Activated CD4-positive, alpha-beta T cell treated with anti-CD3 and anti-CD28 coated beads for 36 hours (primary cell): Measurements from ENCODE around the gene KRTAP3-2. TPM values are rescaled to one million over a fixed set of nuclear protein-coding genes. Genes with fewer than 3 reads are reported as not detected.
A peak's percentile ranks its signal among the peaks of the same experiment; 100 is the strongest.

Experiments used
- ATAC-seq: fragments of 200-7000 bp; cut with Tn5 transposase; one replicate; pipeline ENCODE4 v1.10.0; 2021; ENCODE audit warnings: mild to moderate bottlenecking, moderate library complexity
- CTCF ChIA-PET: fragments of 350-600 bp; sonication (Branson Sonifier 250); formaldehyde crosslinking; loops from one replicate; lab custom pipeline; 2021; ENCODE audit warnings: antibody characterized with exemption; lab: Charles Lee
- POLR2A ChIA-PET: fragments of 350-600 bp; sonication (Branson Sonifier 250); formaldehyde crosslinking; loops from one replicate; lab custom pipeline; 2021; ENCODE audit warnings: antibody characterized with exemption, inconsistent platforms; lab: Charles Lee
- DNase-seq: peaks from one replicate; pipeline ENCODE4 v3.0.0-alpha.2; 2020
- H3K27ac Mint-ChIP-seq: one replicate; pipeline ENCODE4 v1.8.0; 2021; ENCODE audit warnings: mixed read lengths
- H3K27me3 Mint-ChIP-seq: one replicate; pipeline ENCODE4 v1.8.0; 2021; ENCODE audit warnings: mixed read lengths
- H3K36me3 Mint-ChIP-seq: one replicate; pipeline ENCODE4 v1.8.0; 2021; ENCODE audit warnings: low read depth, mixed read lengths
- H3K4me1 Mint-ChIP-seq: one replicate; pipeline ENCODE4 v1.8.0; 2021; ENCODE audit warnings: mixed read lengths
- H3K4me3 Mint-ChIP-seq: one replicate; pipeline ENCODE4 v1.8.0; 2021; ENCODE audit warnings: mild to moderate bottlenecking, moderate library complexity, mixed read lengths
- H3K9me3 Mint-ChIP-seq: one replicate; pipeline ENCODE4 v1.8.0; 2021; ENCODE audit warnings: low read depth, mixed read lengths
- intact Hi-C, 2 experiments: fragments of 100-400 bp; cut with DNase I in 1 of 2; cut with micrococcal nuclease in 1 of 2; formaldehyde crosslinking; loops; one replicate each; pipeline versions ENCODE4 v1.14.2 to v1.15.1; 2022 to 2024; cut with DNase I, micrococcal nuclease
- total RNA-seq, 2 experiments: library from RNA; stranded (reverse); gene quantifications; one replicate each; pipeline ENCODE4 v1.2.3, GENCODE V29; 2021

KRTAP3-2 gene
- total RNA-seq, 2 experiments from 2014 or later, result not detected

DNA sequence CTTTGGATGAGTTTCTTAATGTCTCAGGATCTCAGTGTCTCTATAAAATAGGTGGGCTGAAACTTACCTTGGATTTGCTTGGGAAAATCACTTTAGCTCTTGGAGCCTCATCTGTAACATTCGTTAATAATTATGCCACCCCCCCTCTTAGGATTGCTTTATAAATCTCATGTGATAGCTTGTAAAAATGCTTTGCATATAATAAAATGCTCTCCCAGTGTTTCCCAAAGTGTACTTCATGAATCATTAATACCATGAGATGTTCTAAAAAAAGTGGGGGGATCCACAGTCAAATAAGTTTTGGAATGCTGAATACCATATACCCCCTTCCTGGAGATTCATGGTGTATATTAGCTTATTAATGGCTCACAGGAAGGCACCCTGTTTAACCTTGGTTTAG is 38.1 kb downstream of the KRTAP3-2 start:
- intact Hi-C loops, result no loop called here
- ATAC-seq (no peak), DNase-seq (no peak)
- ChIA-PET CTCF (interaction anchor here (0.7 to 1.5 kb wide), 5 partner anchors 9 to 408 kb away, joined by 3 to 5 read pairs (median 3); partner anchors contain the start of gene KRT33B), POLR2A (interaction anchor here (0.5 kb wide), 1 partner anchor 370 kb away, joined by 3 read pairs; no protein-coding TSS in a partner anchor)
- H3K9me3 Mint-ChIP-seq, result no peaks in the 10 kb centered on the region
- no peaks in the 10 kb centered on the region for H3K36me3 Mint-ChIP-seq
- peaks cover 5% of the 10 kb centered on the region for H3K27me3 Mint-ChIP-seq
- H3K27ac Mint-ChIP-seq, result no peak overlapping the region
- H3K4me3 Mint-ChIP-seq, result no peak overlapping the region
- H3K4me1 Mint-ChIP-seq, result peaks cover 7% of the 10 kb centered on the region

DNA sequence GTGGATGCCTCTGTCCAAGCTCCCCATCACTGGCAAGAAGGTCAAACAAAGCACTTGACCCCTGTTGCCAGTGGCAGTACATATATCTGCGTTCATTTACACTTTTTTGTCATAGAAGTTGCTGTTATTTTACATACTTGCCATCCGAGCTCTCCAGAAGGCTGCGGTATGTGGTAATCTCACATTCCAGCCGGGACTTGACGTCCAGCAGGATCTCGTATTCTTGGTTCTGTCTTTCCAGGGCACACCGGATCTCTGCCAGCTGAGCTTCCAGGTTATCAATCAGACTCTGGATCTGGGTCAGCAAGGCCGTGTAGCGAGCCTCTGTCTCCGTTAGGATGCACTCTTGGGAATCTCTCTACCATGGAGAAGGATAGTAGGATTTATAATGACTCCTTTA is 39.6 kb downstream of the KRTAP3-2 start:
- DNase-seq, result no peak
- H3K36me3 Mint-ChIP-seq, result no peaks in the 10 kb centered on the region
- ATAC-seq, result no peak
- peaks cover 7% of the 10 kb centered on the region for H3K27me3 Mint-ChIP-seq
- H3K4me3 Mint-ChIP-seq, result no peak overlapping the region
- H3K27ac Mint-ChIP-seq, result no peak overlapping the region
- peaks cover 7% of the 10 kb centered on the region for H3K4me1 Mint-ChIP-seq
- intact Hi-C loops, result no loop called here
- POLR2A ChIA-PET, result no interaction called here
- CTCF ChIA-PET, result interaction anchor here (0.7 kb wide), 1 partner anchor 139 kb away, joined by 3 read pairs; no protein-coding TSS in a partner anchor
- no peaks in the 10 kb centered on the region for H3K9me3 Mint-ChIP-seq

DNA sequence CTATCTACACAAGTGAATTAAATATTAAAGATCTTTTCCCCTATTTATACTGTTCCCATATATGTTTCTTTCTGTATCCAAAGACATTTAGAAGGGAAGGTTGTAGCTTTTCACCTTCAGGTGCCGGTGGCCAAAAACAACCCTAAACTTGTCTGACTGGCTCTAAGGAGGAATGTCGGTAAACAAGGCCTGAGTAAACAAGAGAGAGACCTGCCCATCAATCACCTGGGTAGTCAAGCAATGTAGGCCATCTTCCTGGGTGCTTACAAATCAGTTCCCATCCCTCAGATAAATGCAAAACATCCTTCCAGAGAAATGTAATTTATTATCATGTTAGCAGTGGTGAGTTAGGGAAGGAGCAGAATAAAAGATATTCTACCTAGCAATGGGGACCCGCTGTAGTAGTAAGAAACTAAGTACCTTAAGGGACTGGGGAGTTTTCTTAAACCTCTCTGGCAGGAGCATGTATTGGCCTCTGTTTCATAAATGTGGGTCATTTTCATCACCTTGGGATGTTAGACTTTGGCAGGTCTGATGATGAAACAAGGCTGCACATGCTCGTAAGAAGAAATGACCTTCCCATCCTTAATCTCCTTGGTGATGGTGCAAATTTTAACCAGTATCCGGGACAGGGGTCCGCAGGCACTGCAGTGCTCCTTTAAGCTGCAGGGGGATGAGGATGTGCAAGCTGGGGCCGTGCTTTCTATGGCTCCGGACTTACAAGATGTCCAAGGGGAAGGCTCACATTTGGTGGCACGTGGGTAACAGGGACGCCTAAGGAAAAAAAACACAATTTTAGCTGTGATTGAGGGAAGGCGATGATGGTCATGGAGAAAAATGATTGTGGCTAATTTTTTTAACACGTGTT is 41.4 kb downstream of the KRTAP3-2 start:
- no peak for DNase-seq
- no peaks in the 10 kb centered on the region for H3K36me3 Mint-ChIP-seq
- no peak overlapping the region for H3K4me3 Mint-ChIP-seq
- H3K9me3 Mint-ChIP-seq, result no peaks in the 10 kb centered on the region
- intact Hi-C loops, result no loop called here
- ChIA-PET POLR2A (no interaction called here), CTCF (interaction anchor here (0.6 kb wide), 1 partner anchor 133 kb away, joined by 5 read pairs; no protein-coding TSS in a partner anchor)
- no peak for ATAC-seq
- no peak overlapping the region for H3K27ac Mint-ChIP-seq
- peaks cover 2% of the 10 kb centered on the region for H3K4me1 Mint-ChIP-seq
- H3K27me3 Mint-ChIP-seq, result peaks cover 12% of the 10 kb centered on the region

DNA sequence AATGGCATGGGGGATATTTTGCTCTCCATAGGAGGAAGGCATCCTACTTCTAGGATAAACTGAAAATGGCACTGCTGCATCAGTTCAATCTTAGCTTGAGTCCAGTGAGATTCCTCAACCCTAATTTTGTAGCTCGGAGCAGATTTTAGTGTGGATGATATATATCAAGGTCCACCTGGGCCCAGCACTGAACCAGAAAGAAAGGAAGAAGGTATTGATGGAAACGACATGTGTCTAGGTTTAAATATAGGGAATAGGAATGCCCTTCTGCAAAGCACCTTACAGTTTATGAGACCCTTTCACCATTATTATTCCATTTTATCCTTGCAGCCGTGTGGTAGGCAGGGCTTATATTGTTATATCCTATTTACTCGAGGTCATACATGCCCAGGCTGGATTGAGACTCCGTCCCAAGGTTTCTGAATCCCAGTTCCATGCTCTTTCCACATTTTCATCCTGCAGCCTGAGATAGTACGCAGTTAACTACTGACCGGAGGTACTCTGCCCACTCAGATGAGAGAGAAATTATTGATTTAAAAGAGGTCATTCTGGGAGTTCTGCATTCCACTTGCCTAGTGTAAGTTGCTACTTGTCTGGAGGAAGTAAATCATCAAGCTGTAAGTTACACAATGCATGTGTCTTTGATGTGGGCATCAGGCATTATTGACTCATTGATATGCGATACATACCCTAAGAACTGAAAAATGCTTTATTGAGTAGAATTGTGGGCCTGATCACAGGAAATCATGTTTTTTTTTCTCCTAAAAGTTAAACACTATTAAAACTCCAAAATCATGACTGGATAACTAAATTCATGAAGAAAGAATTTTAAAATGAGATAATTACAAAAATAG is 43.1 kb downstream of the KRTAP3-2 start:
- H3K4me1 Mint-ChIP-seq, result peaks cover 2% of the 10 kb centered on the region
- H3K4me3 Mint-ChIP-seq, result no peak overlapping the region
- peaks cover 12% of the 10 kb centered on the region for H3K27me3 Mint-ChIP-seq
- H3K36me3 Mint-ChIP-seq, result no peaks in the 10 kb centered on the region
- H3K27ac Mint-ChIP-seq, result no peak overlapping the region
- POLR2A ChIA-PET, result no interaction called here
- ATAC-seq (no peak), DNase-seq (no peak)
- CTCF ChIA-PET, result interaction anchor here (0.6 to 1.6 kb wide), 4 partner anchors 8 to 591 kb away, joined by 3 to 5 read pairs (median 3); partner anchors contain the start of gene KRT12
- no peaks in the 10 kb centered on the region for H3K9me3 Mint-ChIP-seq
- intact Hi-C loops, result no loop called here

DNA sequence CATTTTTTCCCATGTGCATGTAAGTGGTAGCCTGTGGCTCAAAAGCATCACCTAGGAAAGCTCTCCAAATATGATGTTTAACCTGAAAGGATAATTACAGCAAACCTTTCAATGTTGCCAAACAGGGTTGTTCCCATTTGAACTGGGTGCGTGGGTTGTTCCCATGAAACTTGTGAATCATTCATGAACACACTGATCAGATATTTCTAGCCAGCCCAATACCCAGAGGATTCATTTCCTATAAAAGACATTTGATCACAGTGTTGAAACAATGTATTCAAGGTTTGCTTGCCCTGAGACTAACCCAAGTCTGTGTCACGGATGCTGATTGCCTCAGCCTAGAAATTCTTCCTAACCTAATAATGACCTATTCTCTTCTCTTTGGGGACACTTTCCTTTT is 45.8 kb downstream of the KRTAP3-2 start:
- intact Hi-C loops, result no loop called here
- CTCF ChIA-PET, result no interaction called here
- DNase-seq (peak; percentile 23), ATAC-seq (peak; percentile 64)
- Mint-ChIP-seq H3K4me3 (no peak overlapping the region), H3K4me1 (no peaks in the 10 kb centered on the region), H3K36me3 (no peaks in the 10 kb centered on the region), H3K27ac (no peak overlapping the region), H3K27me3 (peaks cover 23% of the 10 kb centered on the region), H3K9me3 (no peaks in the 10 kb centered on the region)
- POLR2A ChIA-PET, result no interaction called here

DNA sequence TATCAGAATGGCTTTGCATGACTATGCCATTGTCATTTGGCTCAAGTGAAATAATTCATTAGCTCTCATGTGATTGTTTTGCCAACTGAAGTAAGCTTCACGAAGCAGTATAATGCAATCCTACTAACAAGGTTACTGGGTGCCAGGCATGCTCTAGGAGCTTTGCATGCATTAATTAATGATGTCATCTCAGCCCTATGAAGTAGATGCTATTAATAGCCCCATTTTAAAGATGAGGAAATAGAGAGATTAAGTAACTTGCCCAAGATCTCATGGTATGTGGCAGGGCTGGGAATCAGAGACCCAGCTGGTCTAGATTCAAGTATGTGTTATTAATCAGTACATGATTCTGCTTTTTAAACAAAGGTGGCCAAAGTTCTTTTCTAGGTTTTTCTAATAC is 47.0 kb downstream of the KRTAP3-2 start:
- DNase-seq, result no peak
- Mint-ChIP-seq H3K4me1 (no peaks in the 10 kb centered on the region), H3K9me3 (no peaks in the 10 kb centered on the region), H3K27ac (no peak overlapping the region), H3K36me3 (no peaks in the 10 kb centered on the region), H3K27me3 (peaks cover 30% of the 10 kb centered on the region), H3K4me3 (no peak overlapping the region)
- POLR2A ChIA-PET, result interaction anchor here (0.6 to 0.7 kb wide), 2 partner anchors 376 to 553 kb away, joined by 3 read pairs; partner anchors contain the start of gene KRT13
- intact Hi-C loops, result no loop called here
- ATAC-seq, result no peak
- CTCF ChIA-PET, result interaction anchor here (0.7 to 0.9 kb wide), 2 partner anchors 9 to 137 kb away, joined by 3 read pairs; no protein-coding TSS in a partner anchor

DNA sequence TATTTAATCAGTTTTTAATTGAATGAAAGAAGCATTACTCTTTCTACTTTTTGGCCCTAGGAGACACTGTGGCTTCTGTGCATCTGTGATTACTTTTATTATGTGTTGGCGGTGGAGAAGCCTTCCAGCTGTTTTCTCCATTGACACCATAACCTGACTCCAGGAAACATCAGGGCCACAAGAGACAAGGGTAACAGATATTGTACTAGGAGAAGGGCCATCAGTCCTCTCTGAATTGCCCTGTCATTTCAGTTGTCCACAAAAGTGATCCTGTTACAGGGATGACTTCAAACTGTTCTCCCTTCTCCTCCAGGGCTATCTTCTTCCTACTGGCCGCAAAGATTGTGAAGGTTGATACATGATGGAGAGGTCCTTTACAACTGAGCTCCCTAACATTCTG is 47.6 kb downstream of the KRTAP3-2 start:
- CTCF ChIA-PET, result interaction anchor here (0.7 kb wide), 1 partner anchor 9 kb away, joined by 3 read pairs; no protein-coding TSS in a partner anchor
- intact Hi-C loops, result no loop called here
- peaks cover 33% of the 10 kb centered on the region for H3K27me3 Mint-ChIP-seq

DNA sequence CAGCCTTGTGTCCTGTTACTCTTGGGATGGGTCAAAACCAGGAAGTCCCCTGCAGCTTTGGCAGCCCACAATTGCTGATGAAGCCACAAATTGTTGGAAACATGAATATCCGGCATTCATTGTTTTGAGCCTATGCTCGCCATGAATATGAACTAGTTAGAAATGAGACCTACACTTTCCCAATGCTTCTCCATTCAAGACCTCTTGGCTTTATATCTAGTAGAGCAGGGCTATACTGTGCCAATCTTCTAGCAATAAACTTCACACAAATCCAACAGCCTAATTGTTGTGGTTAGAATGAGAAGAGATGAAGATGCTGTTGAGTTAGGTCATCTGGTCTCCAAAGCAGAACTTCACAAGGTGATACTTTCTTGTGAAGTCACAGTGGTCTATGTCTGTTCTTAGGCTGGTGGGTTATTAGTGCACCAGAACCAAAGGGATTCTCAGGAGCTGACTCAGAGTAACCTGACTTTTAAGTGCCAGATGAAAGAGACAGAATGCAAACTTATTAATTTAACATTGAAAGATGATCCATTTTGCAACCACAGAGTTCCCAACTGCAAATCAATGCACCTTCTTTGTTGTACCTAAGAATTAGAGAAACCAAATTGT is 48.6 kb downstream of the KRTAP3-2 start:
- H3K27me3 Mint-ChIP-seq, result peaks cover 41% of the 10 kb centered on the region
- ChIA-PET CTCF (interaction anchor here (0.6 kb wide), 1 partner anchor 94 kb away, joined by 3 read pairs; no protein-coding TSS in a partner anchor), POLR2A (no interaction called here)
- no peak overlapping the region for H3K27ac Mint-ChIP-seq
- intact Hi-C loops, result no loop called here
- ATAC-seq (no peak), DNase-seq (no peak)
- H3K4me1 Mint-ChIP-seq, result no peaks in the 10 kb centered on the region
- no peaks in the 10 kb centered on the region for H3K9me3 Mint-ChIP-seq
- H3K36me3 Mint-ChIP-seq, result no peaks in the 10 kb centered on the region
- no peak overlapping the region for H3K4me3 Mint-ChIP-seq

More for the DNA sequence above, 47.6 kb downstream of the KRTAP3-2 start:
- no peak overlapping the region for H3K4me3 Mint-ChIP-seq
- no peaks in the 10 kb centered on the region for H3K36me3 Mint-ChIP-seq
- H3K9me3 Mint-ChIP-seq, result no peaks in the 10 kb centered on the region
- no peak for ATAC-seq
- POLR2A ChIA-PET, result interaction anchor here (0.7 kb wide), 1 partner anchor 553 kb away, joined by 3 read pairs; the partner anchor contains the start of gene KRT13
- H3K27ac Mint-ChIP-seq, result no peak overlapping the region
- DNase-seq, result no peak
- H3K4me1 Mint-ChIP-seq, result no peaks in the 10 kb centered on the region

DNA sequence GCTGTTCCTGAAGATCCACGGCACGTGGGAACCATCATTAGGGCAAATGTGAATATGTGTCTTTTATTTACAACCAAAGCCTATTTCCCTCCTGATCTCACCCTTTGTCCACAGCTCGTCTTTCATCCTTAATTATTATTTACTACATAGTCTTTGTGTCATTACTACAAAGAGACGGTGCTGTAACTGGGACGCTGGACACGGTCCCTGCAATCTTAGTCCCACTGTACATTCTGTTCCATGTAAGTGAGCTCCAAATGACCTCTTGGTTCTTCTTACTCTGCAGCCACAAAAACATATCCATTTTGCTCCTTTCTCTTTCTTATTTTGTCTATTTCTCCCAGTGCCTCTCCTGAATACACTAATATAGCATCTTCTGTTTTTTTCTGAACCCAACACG is 49.5 kb downstream of the KRTAP3-2 start:
- ATAC-seq (no peak), DNase-seq (no peak)
- CTCF ChIA-PET, result no interaction called here
- Mint-ChIP-seq H3K4me3 (no peak overlapping the region), H3K9me3 (no peaks in the 10 kb centered on the region), H3K4me1 (no peaks in the 10 kb centered on the region), H3K27ac (no peak overlapping the region), H3K36me3 (no peaks in the 10 kb centered on the region), H3K27me3 (peaks cover 43% of the 10 kb centered on the region)
- intact Hi-C loops, result no loop called here
- POLR2A ChIA-PET, result no interaction called here

DNA sequence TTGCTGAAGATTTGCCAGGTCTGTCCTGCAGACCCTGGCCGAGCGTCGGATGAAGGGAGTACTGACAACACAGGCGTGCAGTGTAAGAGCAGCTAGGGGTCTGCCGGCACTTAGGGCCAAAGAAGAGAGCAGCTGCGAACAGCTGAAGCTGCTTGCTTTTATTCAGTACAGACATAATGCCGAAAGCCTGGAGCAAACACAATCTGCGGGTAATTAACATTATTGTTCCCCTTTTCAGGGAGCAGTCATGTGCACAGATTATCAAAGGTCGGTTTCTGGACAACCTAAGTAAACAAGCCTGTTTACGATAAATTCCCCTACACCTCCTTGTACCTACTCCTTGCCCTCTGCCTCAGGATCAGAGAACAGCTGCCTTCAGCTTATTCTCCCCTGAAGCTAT is 50.3 kb downstream of the KRTAP3-2 start:
- POLR2A ChIA-PET, result no interaction called here
- intact Hi-C loops, result no loop called here
- H3K4me1 Mint-ChIP-seq, result no peaks in the 10 kb centered on the region
- H3K27me3 Mint-ChIP-seq, result peaks cover 44% of the 10 kb centered on the region
- H3K4me3 Mint-ChIP-seq, result no peak overlapping the region
- CTCF ChIA-PET, result no interaction called here
- no peaks in the 10 kb centered on the region for H3K9me3 Mint-ChIP-seq
- H3K36me3 Mint-ChIP-seq, result no peaks in the 10 kb centered on the region
- DNase-seq (no peak), ATAC-seq (no peak)
- no peak overlapping the region for H3K27ac Mint-ChIP-seq
